DMS53 treated with DMSO at 0.1 percent for 48 hours (cell line): ENCODE data around the gene MARCHF10.
"Not testable (repeated sequence)": the region's sequence is repeated elsewhere in the genome, so short reads cannot be mapped to it uniquely, and the experiment has no call there.

ENCODE experiments used
- DNase-seq: peaks from one replicate; lab custom pipeline; 2025; ENCODE audit not compliant: unreplicated experiment; lab: John Stamatoyannopoulos, UW

Gene MARCHF10

DNA sequence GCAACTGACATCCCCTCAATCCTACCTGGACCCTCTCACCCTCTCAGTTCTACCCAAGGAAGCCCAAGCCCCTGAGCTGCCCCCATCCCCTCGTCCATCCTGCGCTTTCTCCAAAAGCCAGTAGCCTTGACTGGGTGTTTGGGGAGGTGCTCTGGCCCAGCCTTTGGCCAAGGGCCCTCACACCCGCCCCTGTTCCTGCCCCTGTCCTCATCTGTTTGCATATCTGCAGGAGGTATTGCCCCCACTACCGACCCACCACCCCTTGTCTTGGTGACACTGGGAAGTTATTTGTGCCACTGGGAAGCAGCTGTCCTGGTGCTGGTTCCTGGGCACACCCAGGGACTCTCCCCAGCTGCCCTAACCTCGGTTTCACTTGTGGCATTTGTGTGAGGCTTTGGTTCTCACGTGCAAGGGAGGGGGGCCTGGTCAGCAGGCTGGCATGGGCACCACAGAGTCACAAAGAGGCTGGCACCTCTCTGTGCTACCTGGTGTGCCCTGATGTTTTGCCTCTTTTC is 105.3 kb downstream of the MARCHF10 start:
- no peak for DNase-seq

GRCh38 chr17:62701706-62702085 is 106.4 kb downstream of the MARCHF10 start:
- DNase-seq: no peak

- no peak for DNase-seq
Observed at GRCh38 chr17:62700964-62701705, 107.0 kb downstream of the MARCHF10 start.

DNA sequence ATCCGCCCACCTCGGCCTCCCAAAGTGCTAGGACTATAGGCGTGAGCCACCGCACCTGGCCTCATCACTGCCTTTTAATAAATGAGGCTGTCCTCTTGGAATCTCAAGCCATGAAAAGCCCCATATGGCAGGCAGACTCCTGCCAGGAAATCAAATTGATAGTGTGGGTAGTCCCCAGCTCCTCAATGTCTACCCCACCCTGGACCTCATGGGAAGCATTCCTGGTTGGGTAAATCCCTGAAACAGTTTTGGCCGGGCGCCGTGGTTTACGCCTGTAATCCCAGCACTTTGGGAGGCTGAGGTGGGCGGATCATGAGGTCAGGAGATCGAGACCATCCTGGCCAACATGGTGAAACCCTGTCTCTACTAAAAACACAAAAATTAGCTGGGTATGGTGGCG is 109.7 kb downstream of the MARCHF10 start:
- not testable (repeated sequence) for DNase-seq

GRCh38 chr17:62696726-62697490 is 111.2 kb downstream of the MARCHF10 start:
- no peak for DNase-seq

GRCh38 chr17:62696256-62696655 is 111.9 kb downstream of the MARCHF10 start:
- no peak for DNase-seq

- not testable (repeated sequence) for DNase-seq
Observed at GRCh38 chr17:62695093-62695738, 112.9 kb downstream of the MARCHF10 start.

DNA sequence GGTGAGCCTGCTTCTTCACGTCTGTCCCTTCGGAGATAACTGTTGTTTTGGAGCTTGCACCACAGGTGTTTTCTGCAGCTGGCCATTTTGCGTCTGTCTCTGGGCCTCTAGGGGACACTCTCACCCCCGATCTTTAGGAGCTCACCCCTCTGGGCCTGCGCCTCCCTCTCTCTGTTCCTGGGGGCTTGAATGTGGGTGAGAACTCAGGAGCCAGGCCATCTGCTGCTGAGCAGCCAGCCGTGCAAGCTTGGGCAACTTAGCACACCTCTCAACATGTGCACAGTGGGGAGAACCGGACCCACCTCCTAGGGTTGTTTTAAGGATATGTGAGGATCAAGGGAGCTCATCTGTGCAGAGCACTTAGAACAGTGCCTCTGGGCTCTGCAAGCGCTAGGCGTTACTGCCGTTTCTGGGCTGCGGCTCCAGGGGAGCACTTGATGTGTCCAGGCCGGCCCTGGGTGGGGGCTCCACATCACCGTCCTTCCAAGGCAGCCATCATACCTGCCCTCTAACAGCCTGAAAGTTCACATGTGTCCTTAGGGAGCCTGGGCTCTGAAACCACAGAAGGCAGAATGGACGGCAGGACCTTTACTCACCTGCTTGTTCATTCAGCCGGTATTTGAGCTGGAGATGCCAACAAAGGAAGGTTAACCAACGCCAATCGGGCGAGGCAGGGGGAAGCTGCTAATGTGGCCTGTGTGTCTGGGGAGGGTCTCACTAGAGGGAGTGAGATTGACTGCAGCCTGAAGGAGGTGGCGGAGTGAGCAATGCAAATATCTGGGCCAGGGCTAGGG is 114.3 kb downstream of the MARCHF10 start:
- no peak for DNase-seq

DNA sequence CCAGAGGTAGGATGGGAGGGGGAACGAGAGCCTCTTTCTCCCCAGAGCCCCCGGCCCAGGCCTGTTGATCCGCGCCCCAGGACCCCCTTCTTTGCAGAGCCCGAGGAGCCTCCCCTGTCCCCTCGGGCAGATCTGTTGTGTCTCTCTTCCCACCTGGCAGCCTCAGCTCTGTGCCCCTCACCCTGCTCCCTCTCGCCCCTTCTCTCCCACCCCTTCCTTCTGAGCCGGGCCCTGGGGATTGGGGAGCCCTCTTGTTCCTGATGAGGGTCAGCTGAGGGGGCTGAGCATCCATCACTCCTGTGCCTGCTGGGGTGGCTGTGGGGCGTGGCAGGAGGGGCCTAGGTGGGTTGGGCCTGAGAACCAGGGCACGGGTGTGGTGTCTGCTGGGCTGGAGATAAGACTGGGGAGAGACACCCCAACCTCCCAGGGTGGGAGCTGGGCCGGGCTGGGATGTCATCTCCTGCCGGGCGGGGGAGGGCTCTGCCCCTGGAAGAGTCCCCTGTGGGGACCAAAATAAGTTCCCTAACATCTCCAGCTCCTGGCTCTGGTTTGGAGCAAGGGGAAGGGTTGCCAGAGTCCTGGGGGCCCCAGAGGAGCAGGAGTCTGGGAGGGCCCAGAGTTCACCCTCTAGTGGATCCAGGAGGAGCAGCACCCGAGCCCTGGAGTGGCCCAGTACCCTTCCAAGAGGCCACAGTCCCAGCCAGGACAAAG is 115.2 kb downstream of the MARCHF10 start:
- DNase-seq: no peak

GRCh38 chr17:62692159-62692651 is 115.9 kb downstream of the MARCHF10 start:
- DNase-seq: no peak

DNA sequence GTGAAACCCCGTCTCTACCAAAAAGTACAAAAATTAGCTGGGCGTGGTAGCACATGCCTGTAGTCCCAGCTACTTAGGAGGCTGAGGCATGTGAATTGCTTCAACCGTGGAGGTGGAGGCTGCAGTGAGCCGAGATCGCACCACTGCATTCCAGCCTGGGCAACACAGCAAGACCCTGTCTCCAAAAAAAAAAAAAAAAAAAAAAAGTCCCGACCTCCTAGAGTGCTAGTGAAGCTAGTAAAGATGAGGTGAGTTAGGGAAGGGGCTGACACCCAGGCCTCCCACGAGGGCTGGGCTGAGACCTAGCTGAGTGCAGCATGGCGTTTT is 116.6 kb downstream of the MARCHF10 start:
- not testable (repeated sequence) for DNase-seq

GRCh38 chr17:62690168-62690897 is 117.8 kb downstream of the MARCHF10 start:
- DNase-seq: no peak

GRCh38 chr17:62689441-62690167 is 118.5 kb downstream of the MARCHF10 start:
- DNase-seq: no peak

GRCh38 chr17:62688398-62689160 is 119.5 kb downstream of the MARCHF10 start:
- DNase-seq: no peak

- DNase-seq: no peak
Observed at GRCh38 chr17:62687997-62688396, 120.1 kb downstream of the MARCHF10 start.

DNA sequence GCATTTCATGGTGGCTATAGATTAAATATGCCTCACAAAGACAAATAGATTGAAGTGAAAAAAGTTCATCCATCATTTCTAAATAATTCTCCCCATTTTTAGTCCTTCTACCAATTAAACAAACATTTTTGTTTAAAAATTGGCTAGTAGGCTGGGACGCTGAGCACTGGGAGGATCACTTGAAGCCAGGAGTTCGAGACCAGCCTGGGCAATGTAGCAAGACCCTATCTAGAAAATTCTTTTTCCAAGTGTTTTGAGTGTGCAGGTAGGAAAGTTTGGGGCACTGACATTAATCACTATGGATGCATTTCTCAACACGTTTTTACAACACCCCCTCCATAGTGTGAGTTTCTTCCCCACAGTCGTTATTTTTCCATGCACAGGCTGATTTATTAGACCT is 123.9 kb downstream of the MARCHF10 start:
- no peak for DNase-seq

GRCh38 chr17:62681939-62682381 is 126.2 kb downstream of the MARCHF10 start:
- no peak for DNase-seq
